Bronchial epithelial cell (primary cell): Measurements from ENCODE around the gene SRA1. TPM values are rescaled to one million over a fixed set of nuclear protein-coding genes. Genes with fewer than 3 reads are reported as not detected.

Experiments
- DNase-seq: peaks from one replicate; pipeline ENCODE4 v3.0.0-alpha.2; 2010; ENCODE audit warnings: low read depth
- FAIRE-seq: peaks from 2 replicates; lab custom pipeline; 2011; peaks lifted over from hg19 to GRCh38; lab: Jason Lieb, UNC
- H3K27me3 ChIP-seq: 2 replicates; pipeline ENCODE4 v1.5.1; 2011; ENCODE audit warnings: low read length; ENCODE audit not compliant: control insufficient read depth, insufficient read depth
- H3K36me3 ChIP-seq: 2 replicates; pipeline ENCODE4 v1.5.1; 2011; ENCODE audit warnings: low read length; ENCODE audit not compliant: control insufficient read depth, insufficient read depth
- H3K4me3 ChIP-seq: 2 replicates; pipeline ENCODE4 v1.5.1; 2011; ENCODE audit warnings: mild to moderate bottlenecking, low read depth, low read length, control low read depth
- CTCF ChIP-seq: IDR thresholded peaks from 2 replicates; pipeline ENCODE4 v1.5.1; 2011; ENCODE audit warnings: mild to moderate bottlenecking, moderate library complexity, low read length, control low read depth, inconsistent platforms; ENCODE audit not compliant: insufficient read depth, severe bottlenecking
- total RNA-seq: library from RNA; depleted of rRNA; stranded (reverse); fragments of >200 nt; gene quantifications from 2 replicates; pipeline ENCODE4 v1.2.1, GENCODE V29; 2014

The SRA1 gene
- total RNA-seq, 1 donor from 2014 or later: 39.8 TPM

- peak; percentile 59 for TF ChIP-seq CTCF
- FAIRE-seq (no peak), DNase-seq (no peak)
- H3K4me3 ChIP-seq: no peak overlapping the region
- no peaks in the 10 kb centered on the region for H3K27me3 ChIP-seq
- no peaks in the 10 kb centered on the region for H3K36me3 ChIP-seq
These were observed 18.0 kb upstream of the SRA1 start for GRCh38 chr5:140575309-140575708.

- H3K4me3 ChIP-seq: no peak overlapping the region
- no peak for TF ChIP-seq CTCF
- no peaks in the 10 kb centered on the region for H3K27me3 ChIP-seq
- FAIRE-seq: no peak
- H3K36me3 ChIP-seq: no peaks in the 10 kb centered on the region
- DNase-seq: no peak
These were observed 16.9 kb upstream of the SRA1 start for GRCh38 chr5:140574165-140574564.

GRCh38 chr5:140573683-140574082 is 16.4 kb upstream of the SRA1 start:
- Histone ChIP-seq H3K27me3 (no peaks in the 10 kb centered on the region), H3K36me3 (no peaks in the 10 kb centered on the region), H3K4me3 (no peak overlapping the region)
- FAIRE-seq (no peak), DNase-seq (no peak)
- TF ChIP-seq CTCF: no peak

GRCh38 chr5:140571105-140571504 is 13.8 kb upstream of the SRA1 start:
- Histone ChIP-seq H3K36me3 (peaks cover 19% of the 10 kb centered on the region), H3K27me3 (no peaks in the 10 kb centered on the region), H3K4me3 (no peak overlapping the region)
- no peak for DNase-seq
- no peak for FAIRE-seq
- TF ChIP-seq CTCF: no peak

GRCh38 chr5:140570488-140570887 is 13.2 kb upstream of the SRA1 start:
- Histone ChIP-seq H3K27me3 (no peaks in the 10 kb centered on the region), H3K36me3 (peaks cover 19% of the 10 kb centered on the region), H3K4me3 (no peak overlapping the region)
- DNase-seq: no peak
- FAIRE-seq: peak; percentile 47
- no peak for TF ChIP-seq CTCF

GRCh38 chr5:140570058-140570457 is 12.8 kb upstream of the SRA1 start:
- no peak for FAIRE-seq
- no peaks in the 10 kb centered on the region for H3K27me3 ChIP-seq
- peaks cover 19% of the 10 kb centered on the region for H3K36me3 ChIP-seq
- TF ChIP-seq CTCF: no peak
- no peak overlapping the region for H3K4me3 ChIP-seq
- no peak for DNase-seq
